Gastroesophageal sphincter (tissue), 4 donors: ENCODE results near the gene STT3B. TPM values are rescaled to one million over a fixed set of nuclear protein-coding genes. Genes with fewer than 3 reads are reported as not detected.

Source experiments
- ATAC-seq: fragments of 150-250 bp; one replicate; pipeline ENCODE4 v1.9.1; 2016; ENCODE audit warnings: mild to moderate bottlenecking, moderate library complexity
- H3K27ac ChIP-seq, 4 donors: fragments of 200-600 bp; sonication (generic) in 3 of 4; 1 replicate in 3 of 4; 2 replicates in 1 of 4; pipeline ENCODE4 v1.5.1; 2016 to 2019
- H3K27me3 ChIP-seq: fragments of 200-600 bp; sonication (generic); one replicate; pipeline ENCODE4 v1.5.1; 2019
- H3K36me3 ChIP-seq, 2 donors: fragments of 200-600 bp; sonication (generic); one replicate each; pipeline ENCODE4 v1.5.1; 2019; ENCODE audit warnings: control low read depth in 1 of 2
- H3K4me1 ChIP-seq, 3 donors: fragments of 200-600 bp; sonication (generic); 1 replicate in 2 of 3; 2 replicates in 1 of 3; pipeline ENCODE4 v1.5.1; 2016 to 2019; ENCODE audit warnings: control low read depth in 2 of 3
- H3K4me3 ChIP-seq, 2 donors: fragments of 200-600 bp; sonication (generic); one replicate each; pipeline ENCODE4 v1.5.1; 2019; ENCODE audit warnings: mild to moderate bottlenecking in 1 of 2, moderate library complexity in 1 of 2
- H3K9me3 ChIP-seq, 3 donors: fragments of 200-600 bp; sonication (generic); one replicate each; pipeline ENCODE4 v1.5.1; 2017 to 2019; ENCODE audit warnings: control low read depth in 2 of 3
- CTCF ChIP-seq, 4 experiments: fragments of 200-600 bp in 2 of 4; fragments of 450-650 bp in 2 of 4; sonication (generic) in 1 of 4; IDR thresholded peaks; one replicate each; pipeline ENCODE4 v1.5.1; 2017 to 2019; ENCODE audit warnings: antibody characterized with exemption in 4 of 4, mild to moderate bottlenecking in 2 of 4, moderate library complexity in 2 of 4
- EP300 ChIP-seq: sonication (generic); formaldehyde crosslinking; IDR thresholded peaks from one replicate; pipeline ENCODE4 v1.6.1; 2017; ENCODE audit warnings: antibody characterized with exemption, mild to moderate bottlenecking
- POLR2A ChIP-seq, 2 donors: fragments of 450-650 bp; IDR thresholded peaks; one replicate each; pipeline ENCODE4 v1.6.1; 2017; ENCODE audit warnings: antibody characterized with exemption in 2 of 2, mild to moderate bottlenecking in 2 of 2, moderate library complexity in 1 of 2
- POLR2AphosphoS5 ChIP-seq: sonication (generic); formaldehyde crosslinking; IDR thresholded peaks from one replicate; pipeline ENCODE4 v1.6.1; 2017; ENCODE audit warnings: antibody characterized with exemption
- WGBS, 2 donors: methylation state at CpG; one replicate each; pipeline ENCODE4 v1.1.5; 2018; ENCODE audit warnings: low coverage in 1 of 2; 5-methylcytosine and 5-hydroxymethylcytosine counted together
- total RNA-seq, 4 donors: library from RNA; depleted of rRNA; stranded (reverse); fragments of >200 nt; gene quantifications; one replicate each; pipeline ENCODE4 v1.1.0, GENCODE V29; 2016

Gene STT3B
- total RNA-seq, 4 donors from 2014 or later: 75.4 to 107 (median 94.1) TPM

GRCh38 chr3:31531992-31532586 is 636 bp upstream of the STT3B start:
- WGBS, 2 donors: no CpG with 5 or more reads among the region's 73 CpGs
- Histone ChIP-seq H3K36me3 (no peaks in the 10 kb centered on the region), H3K4me3 (peak overlapping the region; percentile 53 to 90), H3K4me1 (peaks cover 0 to 44% (median 4%) of the 10 kb centered on the region in 3 donors), H3K27ac (peak overlapping the region; percentile 80 to 99 (median 98)), H3K27me3 (no peaks in the 10 kb centered on the region), H3K9me3 (no peaks in the 10 kb centered on the region)
- peak; percentile 96 for ATAC-seq
- peak; percentile 77 for TF ChIP-seq POLR2AphosphoS5
- TF ChIP-seq EP300: no peak
- peak; percentile 72 to 81 for TF ChIP-seq POLR2A (IDR thresholded peaks at IDR 0.05)
- TF ChIP-seq CTCF (IDR thresholded peaks at IDR 0.05): peak in 2 of 4 experiments; percentile 14 to 39

GRCh38 chr3:31533169-31534064 is 692 bp downstream of the STT3B start:
- no peak for ATAC-seq
- no peak for TF ChIP-seq EP300
- peak in 1 of 4 experiments; percentile 32 for TF ChIP-seq CTCF (IDR thresholded peaks at IDR 0.05)
- TF ChIP-seq POLR2A (IDR thresholded peaks at IDR 0.05): no peak
- no peak for TF ChIP-seq POLR2AphosphoS5
- Histone ChIP-seq H3K9me3 (no peaks in the 10 kb centered on the region), H3K27me3 (no peaks in the 10 kb centered on the region), H3K36me3 (no peaks in the 10 kb centered on the region), H3K4me1 (peaks cover 0 to 52% (median 4%) of the 10 kb centered on the region in 3 donors), H3K4me3 (peak overlapping the region; percentile 53 to 90), H3K27ac (peak overlapping the region; percentile 80 to 99 (median 98))
- WGBS, 2 donors: 0% methylated on average over 3 to 14 of the region's 81 CpGs

- Histone ChIP-seq H3K27me3 (no peaks in the 10 kb centered on the region), H3K4me1 (peaks cover 0 to 53% (median 4%) of the 10 kb centered on the region in 3 donors), H3K36me3 (no peaks in the 10 kb centered on the region), H3K4me3 (peak overlapping the region; percentile 53 to 90), H3K9me3 (no peaks in the 10 kb centered on the region), H3K27ac (peak overlapping the region in 1 of 4 donors; percentile 99)
- 10 to 17% methylated on average over 4 to 5 of the region's 5 CpGs for WGBS, 2 donors
- no peak for ATAC-seq
- TF ChIP-seq EP300: no peak
These were observed 1.3 kb downstream of the STT3B start for GRCh38 chr3:31534065-31534425.

GRCh38 chr3:31536497-31536896 is 3.8 kb downstream of the STT3B start:
- no peak overlapping the region for H3K4me3 ChIP-seq
- no peak for TF ChIP-seq CTCF (IDR thresholded peaks at IDR 0.05)
- no peaks in the 10 kb centered on the region for H3K9me3 ChIP-seq
- no peak overlapping the region for H3K27ac ChIP-seq
- no peaks in the 10 kb centered on the region for H3K36me3 ChIP-seq
- peaks cover 0 to 57% (median 4%) of the 10 kb centered on the region in 3 donors for H3K4me1 ChIP-seq
- 26 to 33% methylated on average over 2 of the region's 2 CpGs for WGBS, 2 donors
- no peak for ATAC-seq
- no peaks in the 10 kb centered on the region for H3K27me3 ChIP-seq

- Histone ChIP-seq H3K4me3 (no peak overlapping the region), H3K9me3 (no peaks in the 10 kb centered on the region), H3K36me3 (peaks cover 0 to 3% of the 10 kb centered on the region in 2 donors), H3K27me3 (no peaks in the 10 kb centered on the region), H3K27ac (no peak overlapping the region), H3K4me1 (peaks cover 0 to 64% (median 4%) of the 10 kb centered on the region in 3 donors)
- ATAC-seq: no peak
- 80 to 92% methylated on average over 1 to 2 of the region's 2 CpGs for WGBS, 2 donors
- TF ChIP-seq POLR2A (IDR thresholded peaks at IDR 0.05) (no peak), EP300 (no peak), POLR2AphosphoS5 (no peak), CTCF (IDR thresholded peaks at IDR 0.05) (no peak)
These were observed 6.1 kb downstream of the STT3B start for GRCh38 chr3:31538801-31539200.
